ENCODE results near the gene DCST2. TPM values are rescaled to one million over a fixed set of nuclear protein-coding genes. Genes with fewer than 3 reads are reported as not detected.

The DCST2 gene
- total and polyA plus RNA-seq, 9 of the 15 experiments (the other 6 are each of a cell fraction or from before 2014, with no cell fraction given): 0.09 to 0.49 (median 0.11) TPM; not detected in 3

GRCh38 chr1:155012776-155013602 is 20.6 kb downstream of the DCST2 start (continued):
- TF ChIP-seq ZNF175 (CRISPR knock-in tag; IDR thresholded peaks at IDR 0.05; ENCODE audit: low read depth) (0 out of 2 replicates have a peak, but pooled peaks have one; percentile 10), CBFA2T3 (IDR thresholded peaks at IDR 0.05) (peak; percentile 56), NR2F6 (CRISPR knock-in tag; IDR thresholded peaks at IDR 0.05) (no peak)

GRCh38 chr1:155012026-155012546 is 21.5 kb downstream of the DCST2 start:
- CTCF ChIA-PET (ENCODE audit: low intra/inter-chr PET ratio): no interaction called here
- DNase-seq (ENCODE audit: extremely low read depth in 1 of 4, low spot score in 3 of 4) (peak; percentile 76 to 79 (median 78)), ATAC-seq (peak; percentile 29), FAIRE-seq (peak; percentile 60)
- H4K20me1 ChIP-seq (replicated peaks; ENCODE audit: control insufficient read depth, insufficient read depth, low read length): no peaks in the 10 kb centered on the region; the same call in 1 of the 2 replicates
- intact Hi-C loops (cut with micrococcal nuclease): no loop called here
- peak overlapping the region in 1 of 2 experiments; percentile 80; a peak in 2 of 4 replicates for H3K9ac ChIP-seq (ENCODE audit: insufficient read depth in 1 of 2, low read depth in 2 of 2, low read length in 2 of 2)
- WGBS (ENCODE audit: insufficient coverage, low coverage, missing lambda C conversion rate): 11% methylated on average over 3 of the region's 9 CpGs
- H3K4me1 ChIP-seq (replicated peaks in 1 of 2; ENCODE audit: control insufficient read depth in 2 of 2, insufficient read depth in 2 of 2, low read length in 2 of 2): peaks cover 73 to 93% of the 10 kb centered on the region in 2 experiments
- H3K27me3 ChIP-seq (ENCODE audit: control insufficient read depth in 2 of 2, insufficient read depth in 2 of 2, low read length in 2 of 2): no peaks in the 10 kb centered on the region
- peaks cover 65% of the 10 kb centered on the region for H3K79me2 ChIP-seq (ENCODE audit: control insufficient read depth, insufficient read depth, low read length)
- POLR2A ChIA-PET: interaction anchor here (0.6 to 1.9 kb wide), 12 partner anchors 7 to 1113 kb away, joined by 3 to 8 read pairs (median 3); partner anchors contain the start of genes ADAM15, FLAD1, LENEP and PMVK
- H3K4me2 ChIP-seq (ENCODE audit: insufficient read depth, low read length): peak overlapping the region; percentile 19; the same call in 1 of the 2 replicates
- peaks cover 74% of the 10 kb centered on the region; the same call in 2 of the 3 replicates for H3K36me3 ChIP-seq (ENCODE audit: control insufficient read depth, insufficient read depth, low read length)
- no peak overlapping the region for H2AFZ ChIP-seq (ENCODE audit: low read depth, low read length)
- no peak overlapping the region for H3K4me3 ChIP-seq
- H3K27ac ChIP-seq (ENCODE audit: extremely low read depth, low read depth, low read length): peak overlapping the region; percentile 51; the same call in 2 of the 3 replicates
- BruUV-seq (replicated peaks): no TSS peak
- H3K9me3 ChIP-seq (replicated peaks; ENCODE audit: control insufficient read depth, insufficient read depth, low read depth, low read length): no peaks in the 10 kb centered on the region
- in situ Hi-C loops (cut with MboI): no loop called here
- no peaks in the 10 kb centered on the region for H3K9me1 ChIP-seq (ENCODE audit: control insufficient read depth, insufficient read depth, low read length)
- TF ChIP-seq MLX (CRISPR knock-in tag; conservative IDR thresholded peaks at IDR 0.05): no peak
- peak; percentile 50; the same call in 1 of the 2 replicates for TF ChIP-seq BHLHE40 (IDR thresholded peaks at IDR 0.05; ENCODE audit: low read length)
- peak; percentile 21; the same call in 1 of the 2 replicates for TF ChIP-seq L3MBTL2 (IDR thresholded peaks at IDR 0.05)
- TF ChIP-seq BRD9 (IDR thresholded peaks at IDR 0.05; ENCODE audit: low read depth, partially characterized antibody): no peak
- TF ChIP-seq NFYB (IDR thresholded peaks at IDR 0.05; ENCODE audit: extremely low read depth, insufficient read length): peak; percentile 47
- TF ChIP-seq CEBPG (CRISPR knock-in tag; IDR thresholded peaks at IDR 0.05): no peak
- peak in 1 of 2 experiments; percentile 45; a peak in 2 of 4 replicates for TF ChIP-seq CEBPG (tag; conservative IDR thresholded peaks at IDR 0.05 in 1 of 2, IDR thresholded peaks at IDR 0.05 in 1 of 2)
- TF ChIP-seq PBX2 (CRISPR knock-in tag; IDR thresholded peaks at IDR 0.05; ENCODE audit: low read depth): no peak
- peak; percentile 50 for TF ChIP-seq PBX2 (tag; conservative IDR thresholded peaks at IDR 0.05; ENCODE audit: low read depth)
- 0 out of 2 replicates have a peak, but pooled peaks have one; percentile 32 for TF ChIP-seq ZNF740 (CRISPR knock-in tag; IDR thresholded peaks at IDR 0.05)
- no peak for TF ChIP-seq ZNF740 (tag; IDR thresholded peaks at IDR 0.05)
- TF ChIP-seq SRSF3 (IDR thresholded peaks at IDR 0.05; ENCODE audit: insufficient read depth, low read length): no peak

All from K562 (cell line).